Activated B cell treated with CpG ODN at 0.5 μM for 24 hours (primary cell): ENCODE data around the gene RNH1. TPM values are rescaled to one million over a fixed set of nuclear protein-coding genes. Genes with fewer than 3 reads are reported as not detected.

Experiments
- ATAC-seq: fragments of 200-7000 bp; cut with Tn5 transposase; one replicate; pipeline ENCODE4 v1.10.0; 2021; ENCODE audit warnings: low read depth, mild to moderate bottlenecking, moderate library complexity
- CTCF ChIA-PET: fragments of 350-600 bp; sonication (Branson Sonifier 250); formaldehyde crosslinking; loops from one replicate; lab custom pipeline; 2021; ENCODE audit warnings: antibody characterized with exemption; lab: Charles Lee
- POLR2A ChIA-PET: fragments of 350-600 bp; sonication (Branson Sonifier 250); formaldehyde crosslinking; loops from one replicate; lab custom pipeline; 2021; ENCODE audit warnings: antibody characterized with exemption; lab: Charles Lee
- DNase-seq: peaks from one replicate; pipeline ENCODE4 v3.0.0; 2022
- H3K27ac Mint-ChIP-seq: one replicate; pipeline ENCODE4 v1.8.0; 2020; ENCODE audit warnings: mixed read lengths
- H3K27me3 Mint-ChIP-seq: one replicate; pipeline ENCODE4 v1.8.0; 2021; ENCODE audit warnings: mixed read lengths
- H3K36me3 Mint-ChIP-seq: one replicate; pipeline ENCODE4 v1.8.0; 2021; ENCODE audit warnings: low read depth, mixed read lengths
- H3K4me1 Mint-ChIP-seq: one replicate; pipeline ENCODE4 v1.8.0; 2021; ENCODE audit warnings: mixed read lengths
- H3K4me3 Mint-ChIP-seq: one replicate; pipeline ENCODE4 v1.8.0; 2020; ENCODE audit warnings: mild to moderate bottlenecking, mixed read lengths
- H3K9me3 Mint-ChIP-seq: one replicate; pipeline ENCODE4 v1.8.0; 2020; ENCODE audit warnings: mixed read lengths
- CTCF ChIP-seq: fragments of 200-600 bp; IDR thresholded peaks from one replicate; pipeline ENCODE4 v1.8.0; 2022; ENCODE audit warnings: antibody characterized with exemption, mild to moderate bottlenecking
- intact Hi-C: fragments of 100-400 bp; cut with micrococcal nuclease; formaldehyde crosslinking; loops from one replicate; pipeline ENCODE4 v1.15.1; 2024
- total RNA-seq: library from RNA; stranded (reverse); gene quantifications from 2 replicates; pipeline ENCODE4 v1.2.3, GENCODE V29; 2022

RNH1 gene
- total RNA-seq, 1 donor from 2014 or later = 101 TPM

- Mint-ChIP-seq H3K27ac (no peak overlapping the region), H3K4me3 (no peak overlapping the region), H3K36me3 (peaks cover 12% of the 10 kb centered on the region), H3K4me1 (peaks cover 20% of the 10 kb centered on the region), H3K9me3 (no peaks in the 10 kb centered on the region), H3K27me3 (no peaks in the 10 kb centered on the region)
- ChIA-PET POLR2A (interaction anchor here (0.7 kb wide), 1 partner anchor 17 kb away, joined by 3 read pairs; no protein-coding TSS in a partner anchor), CTCF (no interaction called here)
- ATAC-seq = peak; percentile 46
- DNase-seq = no peak
- intact Hi-C loops = no loop called here
- TF ChIP-seq CTCF = no peak
Observed at GRCh38 chr11:460331-461199, 46.5 kb downstream of the RNH1 start.

GRCh38 chr11:459511-460220 is 47.4 kb downstream of the RNH1 start:
- Mint-ChIP-seq H3K27me3 (no peaks in the 10 kb centered on the region), H3K9me3 (no peaks in the 10 kb centered on the region), H3K4me1 (peaks cover 20% of the 10 kb centered on the region), H3K36me3 (peaks cover 13% of the 10 kb centered on the region), H3K27ac (no peak overlapping the region), H3K4me3 (no peak overlapping the region)
- ATAC-seq = no peak
- no peak for DNase-seq
- ChIA-PET POLR2A (interaction anchor here (0.7 kb wide), 1 partner anchor 16 kb away, joined by 3 read pairs; no protein-coding TSS in a partner anchor), CTCF (no interaction called here)
- intact Hi-C loops = no loop called here
- TF ChIP-seq CTCF = no peak

DNA sequence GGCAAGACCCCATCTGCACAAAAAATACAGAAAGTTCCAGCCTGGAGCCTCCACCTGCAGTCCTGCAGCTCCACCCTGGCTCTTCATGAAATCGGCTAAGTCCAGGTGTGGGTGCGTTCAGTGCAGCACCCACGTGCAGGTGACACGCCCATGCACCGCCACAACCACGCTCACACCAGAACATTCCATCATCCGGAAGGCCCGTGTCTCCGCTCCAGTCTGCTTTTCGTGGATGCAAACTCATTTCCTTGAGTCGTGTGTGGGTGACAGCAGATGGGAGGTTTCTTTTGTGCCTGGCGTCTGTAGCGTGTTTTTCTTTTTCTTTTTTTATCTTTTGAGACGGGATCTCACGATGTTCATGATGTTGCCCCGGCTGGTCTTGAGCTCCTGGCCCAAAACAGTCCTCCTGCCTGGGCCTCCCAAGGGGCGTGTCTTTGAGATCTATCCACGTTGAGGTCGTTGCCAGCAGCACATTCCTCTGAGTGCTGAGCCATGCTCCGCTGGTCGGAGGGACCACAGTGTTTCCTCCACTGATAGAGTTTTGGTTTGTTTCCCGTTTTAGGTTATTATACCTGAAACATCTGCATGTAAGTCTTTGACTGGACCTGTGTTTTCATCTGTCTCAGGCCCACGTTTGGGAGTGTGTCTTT is 49.8 kb downstream of the RNH1 start:
- CTCF ChIA-PET = no interaction called here
- H3K27me3 Mint-ChIP-seq = no peaks in the 10 kb centered on the region
- peaks cover 28% of the 10 kb centered on the region for H3K4me1 Mint-ChIP-seq
- peak overlapping the region; percentile 28 for H3K4me3 Mint-ChIP-seq
- DNase-seq (no peak), ATAC-seq (peak; percentile 25)
- TF ChIP-seq CTCF = no peak
- intact Hi-C loops = no loop called here
- no peaks in the 10 kb centered on the region for H3K9me3 Mint-ChIP-seq
- POLR2A ChIA-PET = interaction anchor here (0.7 kb wide), 1 partner anchor 9 kb away, joined by 3 read pairs; no protein-coding TSS in a partner anchor
- peak overlapping the region; percentile 10 for H3K27ac Mint-ChIP-seq
- H3K36me3 Mint-ChIP-seq = peaks cover 26% of the 10 kb centered on the region

GRCh38 chr11:456533-456932 is 50.5 kb downstream of the RNH1 start:
- Mint-ChIP-seq H3K4me1 (peaks cover 31% of the 10 kb centered on the region), H3K36me3 (peaks cover 26% of the 10 kb centered on the region), H3K27me3 (no peaks in the 10 kb centered on the region), H3K9me3 (no peaks in the 10 kb centered on the region), H3K27ac (peak overlapping the region; percentile 41), H3K4me3 (no peak overlapping the region)
- no peak for DNase-seq
- CTCF ChIA-PET = no interaction called here
- intact Hi-C loops = no loop called here
- TF ChIP-seq CTCF = no peak
- POLR2A ChIA-PET = interaction anchor here (0.7 kb wide), 1 partner anchor 9 kb away, joined by 3 read pairs; no protein-coding TSS in a partner anchor
- ATAC-seq = peak; percentile 64
